Measurements from ENCODE around the gene CCDC83. TPM values are rescaled to one million over a fixed set of nuclear protein-coding genes. Genes with fewer than 3 reads are reported as not detected.
"Not testable (repeated sequence)": the region's sequence is repeated elsewhere in the genome, so short reads cannot be mapped to it uniquely, and the experiment has no call there.

Gene CCDC83
- total RNA-seq, 1 donor from 2014 or later, result not detected

DNA sequence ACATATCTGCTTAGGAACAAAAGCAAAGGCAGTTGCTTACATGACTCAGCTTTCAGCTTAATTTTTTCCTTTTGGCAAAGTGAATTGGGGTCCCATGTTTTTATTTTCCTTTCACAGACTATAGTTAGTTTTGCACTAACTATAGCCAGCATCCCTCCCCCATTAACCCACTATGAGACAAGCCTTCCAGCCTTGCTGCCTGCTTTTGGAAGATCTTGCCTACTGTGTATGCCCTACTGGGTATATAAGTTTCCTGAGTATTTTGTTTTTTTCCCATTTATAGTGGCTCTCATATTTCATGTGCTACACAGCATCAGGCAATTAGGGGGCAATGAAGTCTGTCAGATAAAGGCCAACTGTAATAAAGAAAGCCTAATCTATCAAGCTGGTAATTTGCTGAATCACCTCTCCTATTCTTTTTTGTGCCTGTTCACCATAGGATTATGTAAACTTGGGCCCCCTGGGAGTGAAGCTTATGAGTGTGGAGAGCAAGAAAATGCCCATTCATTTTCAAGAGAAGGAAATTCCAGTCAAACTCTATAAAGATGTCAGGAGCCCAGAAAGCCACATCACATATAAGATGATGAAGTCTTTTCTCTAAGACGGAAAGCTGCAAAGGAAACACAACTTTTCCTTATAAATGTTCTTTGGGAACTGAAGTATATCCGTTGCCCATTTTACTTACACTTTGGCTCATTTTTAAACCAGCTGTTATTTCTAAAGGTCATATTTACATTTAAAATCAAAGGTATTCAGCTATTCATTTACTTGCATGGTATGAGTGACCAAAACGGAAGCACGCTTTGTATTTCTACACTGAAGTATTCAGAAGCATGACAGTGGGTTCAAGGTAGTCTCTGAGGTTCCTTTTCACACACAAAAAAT lies 64.0 kb downstream of the CCDC83 start:
- no peak for DNase-seq
- intact Hi-C loops (cut with micrococcal nuclease), result no loop called here
- peaks cover 29% of the 10 kb centered on the region for H3K27me3 ChIP-seq (ENCODE audit: low read depth)
- TF ChIP-seq, protein P1, sequence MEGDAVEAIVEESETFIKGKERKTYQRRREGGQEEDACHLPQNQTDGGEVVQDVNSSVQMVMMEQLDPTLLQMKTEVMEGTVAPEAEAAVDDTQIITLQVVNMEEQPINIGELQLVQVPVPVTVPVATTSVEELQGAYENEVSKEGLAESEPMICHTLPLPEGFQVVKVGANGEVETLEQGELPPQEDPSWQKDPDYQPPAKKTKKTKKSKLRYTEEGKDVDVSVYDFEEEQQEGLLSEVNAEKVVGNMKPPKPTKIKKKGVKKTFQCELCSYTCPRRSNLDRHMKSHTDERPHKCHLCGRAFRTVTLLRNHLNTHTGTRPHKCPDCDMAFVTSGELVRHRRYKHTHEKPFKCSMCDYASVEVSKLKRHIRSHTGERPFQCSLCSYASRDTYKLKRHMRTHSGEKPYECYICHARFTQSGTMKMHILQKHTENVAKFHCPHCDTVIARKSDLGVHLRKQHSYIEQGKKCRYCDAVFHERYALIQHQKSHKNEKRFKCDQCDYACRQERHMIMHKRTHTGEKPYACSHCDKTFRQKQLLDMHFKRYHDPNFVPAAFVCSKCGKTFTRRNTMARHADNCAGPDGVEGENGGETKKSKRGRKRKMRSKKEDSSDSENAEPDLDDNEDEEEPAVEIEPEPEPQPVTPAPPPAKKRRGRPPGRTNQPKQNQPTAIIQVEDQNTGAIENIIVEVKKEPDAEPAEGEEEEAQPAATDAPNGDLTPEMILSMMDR (IDR thresholded peaks at IDR 0.05; ENCODE audit: borderline replicate concordance), result no peak
- no peaks in the 10 kb centered on the region for H3K4me1 ChIP-seq
- no peak overlapping the region for H3K27ac ChIP-seq (replicated peaks)
- H3K9me3 ChIP-seq (replicated peaks), result peaks cover 8% of the 10 kb centered on the region
- no peaks in the 10 kb centered on the region for H3K36me3 ChIP-seq
- no peak overlapping the region for H3K4me3 ChIP-seq

DNA sequence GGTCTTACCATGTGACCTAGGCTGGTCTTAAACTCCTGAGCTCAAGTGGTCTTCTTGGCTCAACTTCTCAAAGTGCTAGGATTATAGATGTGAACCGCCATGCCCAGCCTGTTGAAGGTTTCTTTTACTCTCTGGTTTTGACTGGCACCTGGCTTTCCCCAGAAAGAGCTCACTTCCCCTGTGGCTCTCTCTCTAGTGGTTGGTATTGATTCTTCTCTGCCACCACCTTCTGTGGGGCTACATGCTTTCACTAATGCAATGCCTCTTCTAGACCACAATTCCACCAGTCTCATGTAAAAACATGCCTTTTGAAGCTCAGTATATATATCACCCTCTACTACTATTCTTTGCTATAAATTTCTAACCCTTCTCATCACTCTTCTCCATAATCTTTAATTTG lies 67.2 kb downstream of the CCDC83 start:
- Histone ChIP-seq H3K9me3 (replicated peaks) (no peaks in the 10 kb centered on the region), H3K27me3 (ENCODE audit: low read depth) (peaks cover 41% of the 10 kb centered on the region), H3K4me3 (no peak overlapping the region), H3K27ac (replicated peaks) (no peak overlapping the region), H3K36me3 (no peaks in the 10 kb centered on the region), H3K4me1 (no peaks in the 10 kb centered on the region)
- DNase-seq, result no peak
- TF ChIP-seq, protein P1 (IDR thresholded peaks at IDR 0.05; ENCODE audit: borderline replicate concordance), result no peak
- intact Hi-C loops (cut with micrococcal nuclease), result no loop called here

DNA sequence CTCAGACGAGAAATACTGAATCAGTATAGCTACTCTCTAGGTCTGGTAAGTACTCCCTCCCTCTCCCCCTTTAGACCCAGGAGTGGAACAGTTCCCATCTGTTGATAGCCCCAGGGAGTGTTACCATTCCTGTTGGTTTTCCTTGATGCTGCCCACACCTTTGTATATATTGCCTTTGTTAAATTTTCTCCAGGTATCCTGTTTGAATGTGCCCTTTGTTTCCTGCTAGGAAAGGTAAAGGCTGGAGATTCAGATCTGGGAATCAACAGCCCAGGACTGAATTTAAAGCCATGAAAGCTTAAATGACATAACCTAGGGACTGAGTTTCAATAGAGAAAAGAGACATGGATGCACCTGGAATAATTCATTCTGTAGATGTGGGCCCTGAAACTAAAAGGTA lies 68.3 kb downstream of the CCDC83 start:
- Histone ChIP-seq H3K27me3 (ENCODE audit: low read depth) (peaks cover 41% of the 10 kb centered on the region), H3K27ac (replicated peaks) (no peak overlapping the region), H3K36me3 (no peaks in the 10 kb centered on the region), H3K4me3 (no peak overlapping the region), H3K9me3 (replicated peaks) (no peaks in the 10 kb centered on the region), H3K4me1 (no peaks in the 10 kb centered on the region)
- TF ChIP-seq, protein P1 (IDR thresholded peaks at IDR 0.05; ENCODE audit: borderline replicate concordance), result no peak
- DNase-seq, result no peak
- intact Hi-C loops (cut with micrococcal nuclease), result no loop called here

DNA sequence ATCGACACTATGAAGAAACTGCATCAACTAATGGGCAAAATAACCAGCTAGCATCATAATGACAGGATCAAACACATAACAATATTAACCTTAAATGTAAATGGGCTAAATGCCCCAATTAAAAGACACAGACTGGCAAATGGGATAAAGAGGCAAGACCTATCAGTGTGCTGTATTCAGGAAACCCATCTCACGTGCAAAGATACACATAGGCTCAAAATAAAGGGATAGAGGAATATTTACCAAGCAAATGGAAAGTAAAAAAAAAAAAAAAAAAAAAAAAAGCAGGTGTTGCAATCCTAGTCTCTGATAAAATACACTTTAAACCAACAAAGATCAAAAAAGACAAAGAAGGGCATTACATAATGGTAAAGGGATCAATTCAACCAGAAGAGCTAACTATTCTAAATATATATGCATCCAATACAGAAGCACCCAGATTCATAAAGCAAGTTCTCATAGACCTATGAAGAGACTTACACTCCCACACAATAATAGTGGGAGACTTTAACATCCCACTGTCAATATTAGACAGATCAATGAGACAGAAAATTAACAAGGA lies 71.6 kb downstream of the CCDC83 start:
- H3K4me1 ChIP-seq; H3K27ac ChIP-seq (replicated peaks); H3K4me3 ChIP-seq; H3K9me3 ChIP-seq (replicated peaks); intact Hi-C loops (cut with micrococcal nuclease); DNase-seq; H3K36me3 ChIP-seq: not testable (repeated sequence)
- peaks cover 41% of the 10 kb centered on the region for H3K27me3 ChIP-seq (ENCODE audit: low read depth)

DNA sequence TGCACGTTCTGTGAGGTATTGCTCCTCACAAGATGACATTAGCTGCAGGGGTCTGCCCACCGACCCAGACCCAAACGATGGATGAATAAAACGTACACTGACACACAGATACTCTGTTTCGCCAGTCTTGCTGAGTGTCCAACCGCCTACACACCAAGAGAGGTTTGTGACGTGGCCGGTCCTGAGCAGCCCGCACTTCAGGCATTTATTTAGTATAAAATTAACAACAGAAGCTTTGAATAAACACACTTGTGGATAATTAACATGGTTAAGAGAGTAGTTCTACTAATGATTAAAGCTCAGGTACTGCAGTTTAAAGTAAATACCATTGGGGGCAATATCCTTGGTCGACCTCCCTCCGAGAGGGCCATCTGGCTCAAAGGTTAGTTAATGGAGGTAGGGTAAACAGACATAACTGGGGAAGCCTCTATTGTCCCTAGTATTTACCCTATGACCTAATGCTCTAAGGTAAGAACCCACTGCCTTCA lies 75.7 kb downstream of the CCDC83 start:
- no peak overlapping the region for H3K27ac ChIP-seq (replicated peaks)
- no peak for DNase-seq
- H3K9me3 ChIP-seq (replicated peaks), result peaks cover 8% of the 10 kb centered on the region
- TF ChIP-seq, protein P1 (IDR thresholded peaks at IDR 0.05; ENCODE audit: borderline replicate concordance), result no peak
- intact Hi-C loops (cut with micrococcal nuclease), result no loop called here
- no peaks in the 10 kb centered on the region for H3K36me3 ChIP-seq
- H3K4me1 ChIP-seq, result no peaks in the 10 kb centered on the region
- H3K27me3 ChIP-seq (ENCODE audit: low read depth), result peaks cover 17% of the 10 kb centered on the region
- no peak overlapping the region for H3K4me3 ChIP-seq
